ENCODE measurements around the gene KLK8.
"Not testable (repeated sequence)": the region's sequence is repeated elsewhere in the genome, so short reads cannot be mapped to it uniquely, and the experiment has no call there.

Gene KLK8

GRCh38 chr19:51016798-51017683 is 15.6 kb upstream of the KLK8 start:
- DNase-seq (ENCODE audit: low read depth in 2 of 2): peak; percentile 43 to 47

GRCh38 chr19:51015691-51016267 is 14.4 kb upstream of the KLK8 start:
- DNase-seq (ENCODE audit: low read depth in 2 of 2): no peak

- DNase-seq (ENCODE audit: low read depth in 2 of 2): no peak
These were observed 12.8 kb upstream of the KLK8 start for GRCh38 chr19:51014242-51014641.

GRCh38 chr19:51012661-51013190 is 11.3 kb upstream of the KLK8 start:
- DNase-seq (ENCODE audit: low read depth in 2 of 2): no peak

- no peak for DNase-seq (ENCODE audit: low read depth in 2 of 2)
These were observed 8.8 kb upstream of the KLK8 start for GRCh38 chr19:51010066-51010795.

GRCh38 chr19:51009061-51009891 is 7.9 kb upstream of the KLK8 start:
- no peak for DNase-seq (ENCODE audit: low read depth in 2 of 2)

GRCh38 chr19:51007488-51007887 is 6.1 kb upstream of the KLK8 start:
- no peak for DNase-seq (ENCODE audit: low read depth in 2 of 2)

GRCh38 chr19:51006406-51006805 is 5.0 kb upstream of the KLK8 start:
- no peak for DNase-seq (ENCODE audit: low read depth in 2 of 2)

GRCh38 chr19:51005248-51005647 is 3.8 kb upstream of the KLK8 start:
- no peak for DNase-seq (ENCODE audit: low read depth in 2 of 2)

- DNase-seq (ENCODE audit: low read depth in 2 of 2): no peak
These were observed 1.9 kb upstream of the KLK8 start for GRCh38 chr19:51003316-51003715.

- peak in 1 of 2 donors; percentile 36 for DNase-seq (ENCODE audit: low read depth in 2 of 2)
These were observed 1.3 kb upstream of the KLK8 start for GRCh38 chr19:51002542-51003311.

- no peak for DNase-seq (ENCODE audit: low read depth in 2 of 2)
These were observed 707 bp upstream of the KLK8 start for GRCh38 chr19:51002089-51002532.

- DNase-seq (ENCODE audit: low read depth in 2 of 2): no peak
These were observed 423 bp downstream of the KLK8 start for GRCh38 chr19:51000981-51001380.

GRCh38 chr19:51000426-51000825 is 978 bp downstream of the KLK8 start:
- DNase-seq (ENCODE audit: low read depth in 2 of 2): no peak

- no peak for DNase-seq (ENCODE audit: low read depth in 2 of 2)
These were observed 2.7 kb downstream of the KLK8 start for GRCh38 chr19:50998686-50999085.

- no peak for DNase-seq (ENCODE audit: low read depth in 2 of 2)
These were observed 3.3 kb downstream of the KLK8 start for GRCh38 chr19:50998061-50998460.

GRCh38 chr19:50994129-50994528 is 7.3 kb downstream of the KLK8 start:
- DNase-seq (ENCODE audit: low read depth in 2 of 2): no peak

GRCh38 chr19:50992666-50993035 is 8.8 kb downstream of the KLK8 start:
- no peak for DNase-seq (ENCODE audit: low read depth in 2 of 2)

GRCh38 chr19:50984416-50984815 is 17.0 kb downstream of the KLK8 start:
- not testable (repeated sequence) for DNase-seq (ENCODE audit: low read depth in 2 of 2)

GRCh38 chr19:50983625-50984292 is 17.6 kb downstream of the KLK8 start, which contains the start of gene KLK7:
Gene KLK7 (minus strand): TSS chr19:50983917. CDS start chr19:50982399, 1,518 bp downstream.
- DNase-seq (ENCODE audit: low read depth in 2 of 2): no peak

Data from stimulated activated CD4-positive, alpha-beta T cell treated with anti-CD3 and anti-CD28 coated beads, Interleukin-15, amount 100 ng/mL, for 48 hours (primary cell).